Parathyroid adenoma (tissue), 2 donors: Measurements from ENCODE around the gene SLC16A5.
"Not testable (repeated sequence)": the region's sequence is repeated elsewhere in the genome, so short reads cannot be mapped to it uniquely, and the experiment has no call there.

Experiments used
- H2AFZ ChIP-seq: fragments of 300-600 bp; sonication (generic); one replicate; pipeline ENCODE4 v1.7.0; 2017; ENCODE audit warnings: antibody characterized with exemption, mild to moderate bottlenecking
- H3K27ac ChIP-seq: fragments of 300-600 bp; sonication (generic); one replicate; pipeline ENCODE4 v1.7.0; 2017
- H3K27me3 ChIP-seq: fragments of 300-600 bp; sonication (generic); one replicate; pipeline ENCODE4 v1.7.0; 2017; ENCODE audit warnings: low read length; ENCODE audit not compliant: control insufficient read depth, insufficient read depth
- H3K36me3 ChIP-seq: fragments of 300-600 bp; sonication (generic); one replicate; pipeline ENCODE4 v1.7.0; 2017; ENCODE audit warnings: low read length; ENCODE audit not compliant: control insufficient read depth, insufficient read depth
- H3K4me1 ChIP-seq: fragments of 300-600 bp; sonication (generic); one replicate; pipeline ENCODE4 v1.7.0; 2017; ENCODE audit warnings: control low read depth
- H3K4me2 ChIP-seq: fragments of 300-600 bp; sonication (generic); one replicate; pipeline ENCODE4 v1.7.0; 2017; ENCODE audit warnings: low read length
- H3K4me3 ChIP-seq: fragments of 300-600 bp; sonication (generic); one replicate; pipeline ENCODE4 v1.7.0; 2017; ENCODE audit warnings: low read depth, low read length
- H3K79me2 ChIP-seq: fragments of 300-600 bp; sonication (generic); one replicate; pipeline ENCODE4 v1.7.0; 2017; ENCODE audit warnings: control low read depth
- H3K9ac ChIP-seq: fragments of 300-600 bp; sonication (generic); one replicate; pipeline ENCODE4 v1.7.0; 2017; ENCODE audit warnings: mild to moderate bottlenecking
- H3K9me3 ChIP-seq: fragments of 300-600 bp; sonication (generic); one replicate; pipeline ENCODE4 v1.7.0; 2017; ENCODE audit warnings: low read length; ENCODE audit not compliant: control insufficient read depth
- CTCF ChIP-seq: fragments of 300-600 bp; sonication (generic); IDR thresholded peaks from one replicate; pipeline ENCODE4 v1.7.0; 2017; ENCODE audit warnings: antibody characterized with exemption, mild to moderate bottlenecking
- donor health status: primary hyperparathyroidism.

The SLC16A5 gene, protein sequence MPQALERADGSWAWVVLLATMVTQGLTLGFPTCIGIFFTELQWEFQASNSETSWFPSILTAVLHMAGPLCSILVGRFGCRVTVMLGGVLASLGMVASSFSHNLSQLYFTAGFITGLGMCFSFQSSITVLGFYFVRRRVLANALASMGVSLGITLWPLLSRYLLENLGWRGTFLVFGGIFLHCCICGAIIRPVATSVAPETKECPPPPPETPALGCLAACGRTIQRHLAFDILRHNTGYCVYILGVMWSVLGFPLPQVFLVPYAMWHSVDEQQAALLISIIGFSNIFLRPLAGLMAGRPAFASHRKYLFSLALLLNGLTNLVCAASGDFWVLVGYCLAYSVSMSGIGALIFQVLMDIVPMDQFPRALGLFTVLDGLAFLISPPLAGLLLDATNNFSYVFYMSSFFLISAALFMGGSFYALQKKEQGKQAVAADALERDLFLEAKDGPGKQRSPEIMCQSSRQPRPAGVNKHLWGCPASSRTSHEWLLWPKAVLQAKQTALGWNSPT

DNA sequence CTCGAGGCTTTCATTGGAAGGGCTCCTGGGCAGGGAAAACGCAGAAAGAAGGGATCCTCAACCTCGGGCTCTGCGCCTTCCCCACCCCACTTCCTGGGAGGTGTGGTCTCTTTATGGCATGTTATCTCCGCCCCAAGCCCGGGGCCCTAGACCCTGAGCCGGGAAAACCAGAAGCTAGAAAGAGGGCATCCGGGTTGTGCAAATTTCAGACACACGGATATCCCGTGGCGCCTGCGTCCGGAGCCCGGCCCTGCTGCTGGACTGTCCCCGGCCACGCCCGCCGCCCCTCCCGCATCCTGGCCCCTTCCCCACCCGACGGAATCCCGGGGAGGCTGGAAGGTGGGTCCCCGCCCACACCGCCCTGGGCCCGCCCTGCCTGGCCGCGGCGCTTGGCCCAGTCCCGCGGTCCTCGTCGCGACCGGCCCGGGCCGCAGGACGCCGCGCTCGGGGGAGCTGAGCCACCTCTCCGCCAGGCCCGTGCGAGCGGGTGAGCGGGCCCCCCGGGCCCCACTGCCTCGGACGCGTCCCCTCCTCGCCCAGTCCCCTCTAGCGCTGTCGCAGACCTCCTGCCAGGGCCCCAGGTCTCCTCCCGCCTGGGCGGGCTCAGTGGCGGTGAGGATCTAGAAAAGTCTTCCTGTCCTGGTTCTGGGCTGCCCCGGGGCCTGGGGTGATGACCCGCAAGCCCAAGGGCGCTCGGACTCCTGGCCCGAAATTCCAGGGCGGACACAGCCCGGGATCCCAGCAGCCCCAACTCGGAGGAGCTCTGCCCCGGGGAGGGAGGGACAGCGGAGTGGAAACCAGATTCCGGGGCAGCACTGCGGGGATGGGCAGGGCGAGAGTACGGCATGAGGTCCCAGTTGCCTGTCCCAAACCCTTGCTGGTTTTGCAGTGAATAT lies at the start of gene SLC16A5:
Gene SLC16A5 (plus strand): TSS at position 397 of the 896 bp plus-strand sequence. CDS start 5,683 bp downstream, outside the sequence.
- Histone ChIP-seq H3K36me3 (no peaks in the 10 kb centered on the region), H3K4me3 (peak within 1 kb of the TSS; percentile 59), H3K27me3 (no peaks in the 10 kb centered on the region), H3K9me3 (no peaks in the 10 kb centered on the region), H3K79me2 (peaks cover 4% of the 10 kb centered on the region), H2AFZ (peak within 1 kb of the TSS; percentile 99), H3K9ac (peak within 1 kb of the TSS; percentile 50), H3K4me2 (peak within 1 kb of the TSS; percentile 64), H3K4me1 (peaks cover 20% of the 10 kb centered on the region), H3K27ac (peak within 1 kb of the TSS; percentile 54)
- no peak for TF ChIP-seq CTCF

GRCh38 chr17:75039238-75039637 lies 48.5 kb upstream of the SLC16A5 start:
- Histone ChIP-seq H3K4me3 (no peak overlapping the region), H3K36me3 (no peaks in the 10 kb centered on the region), H3K27me3 (no peaks in the 10 kb centered on the region), H3K9ac (no peak overlapping the region), H3K4me2 (no peak overlapping the region), H2AFZ (no peak overlapping the region), H3K4me1 (peaks cover 3% of the 10 kb centered on the region), H3K9me3 (no peaks in the 10 kb centered on the region), H3K79me2 (no peaks in the 10 kb centered on the region), H3K27ac (no peak overlapping the region)
- no peak for TF ChIP-seq CTCF

GRCh38 chr17:75041656-75042280 lies 46.0 kb upstream of the SLC16A5 start:
- Histone ChIP-seq H3K4me3 (no peak overlapping the region), H3K9me3 (no peaks in the 10 kb centered on the region), H3K4me2 (no peak overlapping the region), H3K79me2 (no peaks in the 10 kb centered on the region), H3K9ac (no peak overlapping the region), H3K4me1 (peaks cover 4% of the 10 kb centered on the region), H3K27ac (no peak overlapping the region), H3K27me3 (no peaks in the 10 kb centered on the region), H3K36me3 (no peaks in the 10 kb centered on the region), H2AFZ (no peak overlapping the region)
- TF ChIP-seq CTCF: no peak

DNA sequence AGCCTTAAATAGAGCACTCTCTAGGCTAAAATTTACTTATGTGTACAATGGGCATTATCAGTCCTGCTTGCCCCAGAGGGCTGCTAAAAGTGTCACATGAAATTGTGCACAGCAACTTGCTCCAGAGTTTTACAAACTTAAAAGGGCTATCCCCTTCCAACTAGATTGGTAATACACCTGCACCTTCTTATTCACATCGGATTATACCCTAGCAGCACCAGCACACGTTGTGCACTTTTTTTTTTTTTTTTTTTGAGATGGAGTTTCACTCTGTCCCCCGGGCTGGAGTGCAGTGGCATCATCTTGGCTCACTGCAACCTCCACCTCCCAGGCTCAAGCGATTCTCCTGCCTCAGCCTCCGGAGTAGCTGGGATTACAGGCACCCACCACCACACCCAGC lies 44.0 kb upstream of the SLC16A5 start:
- H3K27me3 ChIP-seq: not testable (repeated sequence)

GRCh38 chr17:75044716-75045115 lies 43.0 kb upstream of the SLC16A5 start:
- Histone ChIP-seq H2AFZ (no peak overlapping the region), H3K9ac (no peak overlapping the region), H3K4me2 (no peak overlapping the region), H3K79me2 (no peaks in the 10 kb centered on the region), H3K4me3 (no peak overlapping the region), H3K36me3 (no peaks in the 10 kb centered on the region), H3K27ac (no peak overlapping the region), H3K4me1 (peaks cover 4% of the 10 kb centered on the region), H3K27me3 (no peaks in the 10 kb centered on the region), H3K9me3 (no peaks in the 10 kb centered on the region)
- TF ChIP-seq CTCF: no peak

More for the DNA sequence above, 44.0 kb upstream of the SLC16A5 start:
- H3K27ac ChIP-seq, H2AFZ ChIP-seq, H3K79me2 ChIP-seq, H3K4me2 ChIP-seq, H3K36me3 ChIP-seq, H3K9ac ChIP-seq, H3K4me3 ChIP-seq, H3K4me1 ChIP-seq, H3K9me3 ChIP-seq: not testable (repeated sequence)

- H3K4me1 ChIP-seq, H3K27me3 ChIP-seq, H3K36me3 ChIP-seq, H3K79me2 ChIP-seq, H3K27ac ChIP-seq, H3K9me3 ChIP-seq: not testable (repeated sequence)
- Histone ChIP-seq H2AFZ (peak overlapping the region; percentile 98), H3K9ac (peak overlapping the region; percentile 71), H3K4me3 (peak overlapping the region; percentile 99), H3K4me2 (peak overlapping the region; percentile 77)
These were observed 41.8 kb upstream of the SLC16A5 start for GRCh38 chr17:75045946-75046406.
